Fibroblast of gingiva (primary cell): ENCODE results near the gene SLC25A26.
A peak's percentile ranks its signal among the peaks of the same experiment; 100 is the strongest.

Experiments
- DNase-seq: peaks from one replicate; pipeline ENCODE4 v3.0.0-alpha.2; 2011; ENCODE audit warnings: low read depth

SLC25A26 gene

DNA sequence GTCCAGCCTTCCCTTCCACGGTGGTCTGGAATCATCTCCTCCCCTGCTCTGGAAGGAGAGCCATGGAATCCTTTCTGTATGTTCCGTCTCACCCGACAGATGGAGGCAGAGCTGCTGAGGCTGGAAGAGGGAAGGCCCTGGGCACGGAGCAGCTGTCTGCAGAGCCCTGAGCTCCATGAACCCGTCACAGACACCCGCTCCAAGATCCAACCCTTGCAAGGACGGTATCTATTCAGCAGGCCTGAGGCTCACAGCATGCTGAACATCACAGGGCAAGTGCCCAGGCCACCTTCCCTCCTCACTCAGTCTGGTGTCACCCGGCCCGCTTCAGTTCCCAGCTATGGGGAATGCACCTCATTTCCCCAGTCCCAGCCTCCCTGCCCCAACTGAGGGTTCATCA lies 176.1 kb downstream of the SLC25A26 start:
- no peak for DNase-seq

DNA sequence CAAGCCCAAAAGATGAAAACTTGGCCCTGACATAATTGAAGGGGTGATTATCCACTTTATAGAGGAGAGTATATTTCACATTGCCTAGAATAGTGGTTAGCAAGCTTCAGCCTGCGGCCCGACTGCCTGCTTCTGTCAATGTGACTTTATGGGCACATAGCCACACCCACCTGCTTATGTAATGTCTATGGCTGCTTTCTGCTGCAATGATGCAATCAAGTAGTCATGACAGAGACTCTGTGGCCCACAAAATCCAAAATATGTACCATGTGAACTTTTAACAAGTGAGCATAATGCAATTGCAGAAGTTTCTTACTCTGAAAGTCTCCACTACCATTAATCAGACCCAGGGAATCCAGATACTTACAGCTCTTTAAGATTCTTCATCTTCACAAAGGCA lies 176.9 kb downstream of the SLC25A26 start:
- DNase-seq, result peak; percentile 44

DNA sequence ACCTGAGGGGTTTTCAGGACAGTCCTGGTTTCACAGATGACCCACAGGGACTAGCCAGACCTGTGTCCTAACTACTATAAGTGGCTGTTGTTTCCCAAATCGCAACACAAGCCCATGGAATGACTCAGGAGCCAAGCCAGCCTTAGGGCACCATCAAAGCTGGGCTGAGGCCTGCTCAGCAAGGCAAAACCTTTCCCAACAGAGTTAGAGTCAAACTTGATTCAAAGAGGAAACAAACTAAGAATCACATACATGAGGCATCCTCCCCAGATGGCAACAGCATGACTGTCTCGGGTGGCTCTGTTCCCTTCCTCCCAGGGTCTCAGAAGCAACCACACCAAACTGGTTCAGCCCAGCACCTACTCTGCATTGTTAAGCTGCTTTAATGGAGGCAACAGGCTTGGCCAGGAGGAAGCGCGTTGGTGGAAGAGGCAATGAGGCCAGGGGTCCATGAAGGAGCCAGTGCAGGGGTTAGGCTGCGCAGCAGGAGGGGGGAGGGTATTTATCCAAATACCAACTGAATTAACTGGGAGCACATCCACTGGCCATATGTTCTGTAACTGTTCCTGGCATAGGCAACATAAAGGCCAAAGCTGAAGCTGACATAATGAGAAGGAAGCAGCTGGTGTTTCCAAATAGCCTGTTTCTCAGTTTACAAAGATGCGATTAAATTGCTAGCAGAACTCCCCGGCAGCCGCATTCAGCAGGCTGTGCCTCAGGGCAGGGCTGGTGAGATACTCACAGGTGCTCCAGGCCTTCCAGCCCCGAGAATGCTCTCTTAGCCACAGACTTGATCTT lies 177.6 kb downstream of the SLC25A26 start:
- peak; percentile 68 for DNase-seq

DNA sequence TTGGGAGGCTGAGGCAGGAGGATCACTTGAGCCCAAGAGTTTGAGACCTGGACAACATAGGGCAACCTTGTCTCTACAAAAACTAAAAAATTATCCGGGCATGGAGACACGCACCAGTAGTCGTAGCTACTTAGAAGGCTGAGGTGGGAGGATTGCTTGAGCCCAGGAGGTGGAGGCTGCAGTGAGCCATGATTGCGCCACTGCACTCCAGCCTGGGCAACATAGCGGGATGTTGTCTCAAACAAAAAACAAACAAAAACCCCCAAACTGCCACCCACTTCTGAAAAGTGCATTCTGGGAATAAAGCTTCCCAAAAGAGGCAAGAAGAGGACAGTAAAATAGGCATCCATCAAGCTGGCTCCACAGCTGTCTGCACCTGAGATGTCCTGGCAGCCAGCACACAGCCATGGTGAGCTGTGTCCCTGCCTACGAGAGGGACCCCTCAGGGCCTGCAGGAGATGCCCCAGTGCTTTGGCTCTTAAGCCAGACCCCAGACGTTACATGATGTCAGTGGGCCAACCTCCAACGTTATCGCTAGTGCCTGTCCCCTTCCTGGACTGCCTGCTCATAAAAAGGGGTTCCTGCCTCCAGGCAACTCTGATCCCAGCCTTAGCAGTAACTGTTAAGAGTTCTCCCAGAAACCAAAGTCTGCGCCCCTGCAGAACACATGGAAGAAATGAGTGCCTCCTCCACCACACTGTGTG lies 178.9 kb downstream of the SLC25A26 start:
- DNase-seq, result no peak

DNA sequence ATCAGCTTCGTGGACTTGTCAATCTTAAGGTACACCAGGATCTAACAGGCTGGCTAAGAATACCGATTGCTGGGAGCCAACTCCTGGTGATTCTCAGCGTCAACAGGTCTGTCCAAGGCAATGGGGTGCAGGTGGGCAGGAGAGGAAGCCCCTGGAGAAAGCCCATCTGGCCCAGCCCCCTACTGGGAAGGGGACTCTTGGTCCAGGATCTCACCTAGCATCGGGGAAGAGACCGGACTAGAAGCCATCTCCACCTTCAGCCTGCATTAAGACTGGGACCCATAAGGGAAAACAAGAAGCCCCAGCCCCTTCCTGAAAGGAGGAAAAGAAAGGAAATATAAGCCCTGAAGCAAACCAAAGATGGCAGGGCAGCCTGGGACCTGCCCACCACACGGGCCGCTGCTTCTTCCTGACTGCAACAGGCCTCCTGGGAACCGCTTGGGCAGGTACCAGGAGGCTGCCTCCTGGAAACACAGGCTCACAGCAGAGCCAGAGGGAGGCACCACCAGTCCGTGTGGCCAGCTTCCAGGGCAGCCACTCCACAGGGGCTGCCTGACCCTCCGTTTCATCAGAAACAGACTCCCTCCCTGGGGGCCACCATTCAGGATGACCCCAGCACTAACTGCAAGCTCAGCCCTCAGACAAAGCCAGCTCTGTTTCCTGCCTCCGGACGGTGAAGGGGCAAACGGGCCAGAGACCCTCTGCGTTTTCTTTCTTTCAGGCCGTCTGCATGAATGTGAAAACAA lies 179.8 kb downstream of the SLC25A26 start:
- no peak for DNase-seq

DNA sequence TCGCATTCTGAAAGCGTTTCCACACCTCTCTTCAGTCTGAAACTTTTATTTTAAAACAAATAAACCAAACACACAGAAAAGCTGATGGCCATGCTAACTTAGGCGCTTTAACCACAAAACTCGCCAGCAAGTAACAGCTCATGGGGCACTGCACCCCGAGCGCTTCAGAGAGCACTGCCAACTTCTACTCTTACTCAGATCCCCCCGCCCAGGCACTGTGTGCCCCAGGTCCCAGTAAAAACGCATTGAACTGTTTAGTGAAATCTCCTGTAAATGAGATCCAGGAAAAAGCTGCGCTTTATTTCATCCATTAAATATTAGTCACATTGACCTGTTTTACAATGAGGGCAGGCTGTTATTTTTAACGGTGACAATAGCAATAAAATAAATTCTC lies 180.4 kb downstream of the SLC25A26 start:
- no peak for DNase-seq

DNA sequence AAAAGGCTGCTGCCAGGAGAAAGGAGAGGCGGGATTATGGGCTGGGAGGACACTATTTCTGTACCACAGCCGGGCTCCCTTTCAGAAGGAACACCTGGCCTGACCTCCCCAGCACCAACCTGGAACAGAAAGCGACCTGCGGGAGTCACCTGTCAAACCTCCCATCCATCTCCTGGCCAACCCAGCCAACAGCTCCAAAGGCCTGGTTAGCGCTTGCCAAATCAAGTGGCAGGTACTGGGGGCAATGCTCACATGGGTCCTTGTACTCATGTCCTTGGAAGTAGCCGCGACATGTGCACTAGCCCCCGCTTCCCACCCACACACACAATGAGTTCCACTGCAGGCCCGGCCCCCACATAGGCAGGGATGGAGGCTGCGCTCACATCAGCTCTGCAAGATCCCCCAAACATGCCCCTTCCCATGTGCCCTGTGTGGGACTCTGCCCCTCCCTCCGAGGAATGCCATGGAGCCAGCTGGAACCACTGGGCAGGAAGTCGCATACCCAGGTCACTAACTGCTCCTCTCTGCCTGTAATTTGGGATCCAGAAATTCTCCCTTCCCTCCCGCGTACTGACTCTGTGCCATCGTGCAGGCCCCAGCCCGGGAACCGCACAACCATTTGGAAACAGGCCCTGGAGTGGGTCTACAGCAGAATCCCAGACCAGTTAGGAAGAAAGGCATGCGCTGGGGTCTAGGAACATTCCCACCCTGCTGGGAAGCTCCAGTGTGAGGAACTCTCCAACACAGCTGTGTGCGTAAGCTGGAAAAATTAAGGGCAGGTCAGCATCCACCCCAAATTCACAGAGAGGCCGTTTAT lies 181.1 kb downstream of the SLC25A26 start:
- no peak for DNase-seq

DNA sequence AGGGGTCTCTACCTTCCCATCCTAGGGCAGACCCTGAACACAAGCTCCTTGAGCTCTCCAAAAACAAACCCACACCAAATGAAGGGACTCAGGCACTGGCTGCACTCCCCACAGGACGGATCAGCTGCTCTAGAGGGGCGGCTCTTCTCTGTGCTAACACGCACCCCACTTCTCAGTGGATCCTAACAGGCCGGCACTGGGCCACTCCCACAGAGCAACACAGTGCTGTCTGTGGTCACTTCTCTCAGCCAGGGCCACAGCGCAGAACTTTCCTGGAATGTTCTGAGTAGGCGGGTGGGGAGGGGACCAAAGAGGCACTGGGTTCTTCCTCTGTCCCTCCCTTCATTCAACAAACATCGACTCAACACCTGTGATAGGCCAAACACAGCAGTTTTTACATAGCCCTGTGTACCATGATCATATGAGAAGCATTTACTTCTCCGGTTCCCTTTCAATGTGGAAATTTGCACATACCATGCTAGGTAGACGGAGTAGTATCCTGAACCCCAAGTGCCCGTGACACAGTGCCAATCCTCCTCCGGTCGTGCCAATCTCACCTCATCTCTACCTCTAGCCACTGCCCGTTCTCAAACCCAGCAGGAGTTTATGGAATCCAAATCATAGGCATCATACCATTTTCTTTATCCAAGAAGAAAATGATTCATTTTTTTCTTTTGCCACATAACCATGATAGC lies 181.9 kb downstream of the SLC25A26 start:
- no peak for DNase-seq

DNA sequence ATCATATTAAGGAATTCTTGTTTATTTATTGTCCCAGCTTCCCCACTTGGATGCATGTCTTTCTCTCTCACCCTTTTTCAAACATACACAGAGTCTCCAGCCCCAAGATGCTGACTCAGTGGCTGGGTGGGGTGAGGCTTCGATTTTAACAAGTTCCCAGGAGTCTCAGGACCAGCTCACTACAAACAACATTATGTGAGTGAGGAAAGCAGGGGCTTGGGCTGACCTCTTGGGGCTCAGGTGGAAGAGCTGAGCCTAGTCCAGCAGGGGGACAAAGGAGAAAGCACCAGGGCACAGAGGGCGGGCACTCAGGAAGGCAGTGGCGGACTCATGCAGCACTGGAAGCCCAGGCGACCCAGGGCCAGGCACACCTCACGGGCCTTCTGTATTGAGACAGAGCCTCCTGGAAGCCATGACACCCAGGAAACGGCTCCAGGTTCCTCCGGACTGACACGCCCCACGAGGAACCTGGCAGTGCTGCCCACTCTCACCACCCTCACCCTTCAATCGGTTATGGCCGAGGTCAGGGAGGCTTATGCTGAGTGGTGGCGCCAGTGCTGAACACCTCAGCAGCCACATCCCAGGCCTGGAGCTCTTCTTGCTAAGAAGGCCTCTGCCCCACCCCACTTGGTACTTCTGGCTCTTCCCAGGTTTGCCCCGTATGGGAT lies 182.7 kb downstream of the SLC25A26 start:
- peak; percentile 21 for DNase-seq

DNA sequence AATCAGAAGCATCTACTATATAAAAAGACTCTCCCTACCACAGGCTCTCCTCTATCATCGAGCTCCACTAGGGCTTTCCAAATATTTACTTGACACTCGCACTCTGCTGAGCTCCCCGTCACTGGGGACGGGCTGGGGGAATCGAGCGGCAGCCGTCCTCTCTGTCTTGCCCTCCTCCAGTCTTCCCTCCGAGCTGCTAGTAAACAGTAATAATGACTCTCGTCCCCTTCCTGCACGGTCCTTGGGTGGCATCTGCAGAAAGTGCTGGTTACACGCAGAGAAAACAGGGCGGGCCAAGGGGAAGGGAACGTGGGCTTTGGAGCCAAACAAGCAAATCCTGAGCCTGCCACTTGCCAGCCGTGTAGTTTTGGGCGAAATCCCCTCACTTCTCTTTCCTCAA lies 183.4 kb downstream of the SLC25A26 start:
- DNase-seq, result no peak

DNA sequence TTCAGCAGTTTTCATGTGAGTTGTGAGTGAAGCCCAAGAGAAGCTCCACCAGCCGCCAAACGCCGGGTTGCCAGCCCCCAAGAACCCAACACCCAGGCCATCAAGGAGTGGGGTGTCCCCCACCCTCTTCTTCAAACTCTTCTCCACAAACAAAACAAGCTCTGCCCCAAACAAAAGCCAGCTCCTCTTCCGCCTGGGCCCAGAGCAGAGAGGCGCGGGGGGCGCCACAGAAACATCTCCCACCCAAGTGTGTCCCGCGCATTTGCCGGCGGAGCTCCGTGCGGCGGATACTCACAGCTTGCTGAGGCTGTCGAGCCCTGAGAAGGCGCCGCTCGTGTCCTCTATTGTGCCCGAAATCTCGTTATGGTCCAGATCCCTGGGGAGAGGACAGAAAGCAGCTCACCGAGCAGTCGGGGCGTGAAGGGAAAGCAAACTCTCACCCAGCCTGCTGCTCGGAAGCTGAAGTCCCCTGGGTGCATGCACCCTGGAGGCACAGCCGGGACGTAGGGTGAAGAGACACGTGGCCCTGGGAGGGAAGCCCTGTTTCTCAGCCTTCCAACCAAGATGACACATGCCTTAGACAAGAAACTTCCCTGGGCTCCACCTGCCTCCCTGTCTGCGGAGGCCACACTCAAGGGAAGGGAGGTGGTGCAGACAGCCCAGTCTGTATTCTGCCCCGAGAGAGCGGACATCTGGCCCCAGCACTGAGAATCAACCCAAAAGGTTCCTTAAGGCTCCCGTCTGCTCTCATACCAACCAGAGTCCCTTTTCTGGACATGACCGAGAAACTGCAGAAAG lies 184.3 kb downstream of the SLC25A26 start:
- DNase-seq, result no peak

DNA sequence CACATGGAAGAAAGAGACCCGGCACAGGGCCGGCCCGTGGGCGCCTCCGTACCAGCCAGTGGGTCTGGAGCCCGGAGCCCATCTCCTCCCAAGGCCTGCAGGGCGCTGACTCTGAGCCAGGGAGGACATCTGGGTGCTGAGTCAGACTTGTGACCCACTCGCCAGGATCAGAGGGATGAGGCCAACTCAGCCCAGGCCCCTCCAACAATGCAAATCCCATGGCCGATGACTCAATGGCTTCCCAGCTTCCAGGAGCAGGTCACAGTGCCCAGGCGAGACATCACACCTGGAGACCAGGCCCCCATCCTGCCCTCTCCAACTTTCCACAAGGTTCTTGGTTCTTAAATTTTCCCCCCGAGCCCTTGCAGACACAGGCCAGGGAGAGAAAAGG lies 184.9 kb downstream of the SLC25A26 start:
- DNase-seq, result peak; percentile 70

DNA sequence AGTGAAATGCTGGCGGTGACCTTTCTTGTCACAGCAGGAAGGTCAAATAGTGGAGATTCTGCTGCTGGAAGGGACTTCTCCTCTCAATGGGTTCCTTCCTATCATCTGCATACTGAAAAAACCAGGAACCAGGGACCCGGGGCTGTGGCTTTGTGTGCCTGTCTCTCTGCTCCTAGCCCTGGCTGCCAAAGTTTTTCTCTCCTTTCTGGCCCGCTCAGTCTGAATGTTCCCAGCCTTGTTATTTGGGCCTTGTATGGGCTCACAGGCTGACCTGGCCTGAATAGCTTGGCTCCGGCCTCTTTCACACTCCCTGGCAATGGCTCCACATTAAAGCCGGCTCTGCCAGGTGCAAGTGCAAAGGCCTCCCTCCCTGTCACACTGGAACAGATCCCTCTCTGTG lies 185.4 kb downstream of the SLC25A26 start:
- no peak for DNase-seq

DNA sequence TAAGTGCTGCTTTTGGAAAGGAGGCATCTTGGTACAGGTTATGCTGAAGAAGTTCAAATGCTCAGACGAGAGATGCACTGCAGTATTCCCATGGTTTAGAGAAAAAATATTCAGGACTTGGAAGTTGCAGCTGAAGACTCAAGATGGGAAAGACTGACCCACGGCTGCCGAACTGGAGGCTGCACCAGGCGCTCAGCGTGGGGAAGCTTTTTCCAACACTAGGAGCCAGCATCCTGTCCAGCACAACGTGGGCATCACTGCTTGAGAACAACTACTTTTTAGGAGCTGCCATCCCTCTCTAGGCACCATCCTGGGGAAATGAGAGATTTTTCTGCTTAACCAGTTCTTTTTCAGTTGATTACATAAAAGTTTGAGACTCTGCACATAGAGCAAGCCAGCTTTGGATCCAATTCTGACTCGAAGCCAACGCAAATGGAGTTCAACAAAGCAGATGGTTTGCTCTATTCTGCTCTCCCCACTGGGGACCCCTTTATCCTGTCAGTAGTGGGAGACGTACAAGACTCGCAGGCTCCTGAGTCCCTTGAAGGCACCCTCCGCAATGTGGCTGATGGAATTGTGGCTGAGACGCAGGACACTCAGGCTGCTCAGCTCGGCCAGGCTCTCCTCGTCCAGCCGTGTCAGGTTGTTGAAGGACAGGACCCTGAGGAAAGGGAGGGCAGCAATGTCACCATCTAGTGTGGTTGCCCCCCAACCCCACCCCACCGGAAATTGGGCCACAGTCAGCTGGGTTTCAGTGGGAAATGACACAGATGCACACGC lies 186.2 kb downstream of the SLC25A26 start:
- DNase-seq, result no peak

DNA sequence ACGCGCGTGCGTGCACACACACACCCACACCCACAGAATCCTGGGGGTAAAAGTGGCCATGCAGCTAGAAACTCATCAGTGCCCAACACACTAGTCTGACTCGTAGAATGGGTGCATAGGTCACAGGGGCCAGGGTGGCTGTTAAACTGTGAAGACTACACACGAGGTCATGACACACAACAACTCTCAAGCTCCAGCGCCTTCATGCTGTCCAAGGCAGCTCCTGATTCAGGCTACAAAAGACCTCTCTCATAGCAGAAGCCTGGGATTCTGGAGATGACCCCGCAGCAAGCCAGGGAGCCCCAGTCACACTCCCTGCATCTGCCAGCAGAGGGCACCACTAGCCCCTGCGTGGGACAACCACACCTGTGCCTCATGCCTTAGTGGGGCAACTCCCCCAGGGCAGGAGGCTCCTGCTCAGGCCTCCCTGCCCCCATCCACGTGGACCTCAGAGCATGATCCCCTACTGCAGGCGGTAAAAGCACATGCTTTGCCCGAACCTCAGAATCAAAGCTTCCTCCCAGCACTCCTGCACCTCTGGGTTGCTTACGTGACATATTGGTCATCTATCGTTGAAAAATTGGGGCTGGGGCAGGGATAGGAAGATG lies 186.9 kb downstream of the SLC25A26 start:
- DNase-seq, result peak; percentile 26

DNA sequence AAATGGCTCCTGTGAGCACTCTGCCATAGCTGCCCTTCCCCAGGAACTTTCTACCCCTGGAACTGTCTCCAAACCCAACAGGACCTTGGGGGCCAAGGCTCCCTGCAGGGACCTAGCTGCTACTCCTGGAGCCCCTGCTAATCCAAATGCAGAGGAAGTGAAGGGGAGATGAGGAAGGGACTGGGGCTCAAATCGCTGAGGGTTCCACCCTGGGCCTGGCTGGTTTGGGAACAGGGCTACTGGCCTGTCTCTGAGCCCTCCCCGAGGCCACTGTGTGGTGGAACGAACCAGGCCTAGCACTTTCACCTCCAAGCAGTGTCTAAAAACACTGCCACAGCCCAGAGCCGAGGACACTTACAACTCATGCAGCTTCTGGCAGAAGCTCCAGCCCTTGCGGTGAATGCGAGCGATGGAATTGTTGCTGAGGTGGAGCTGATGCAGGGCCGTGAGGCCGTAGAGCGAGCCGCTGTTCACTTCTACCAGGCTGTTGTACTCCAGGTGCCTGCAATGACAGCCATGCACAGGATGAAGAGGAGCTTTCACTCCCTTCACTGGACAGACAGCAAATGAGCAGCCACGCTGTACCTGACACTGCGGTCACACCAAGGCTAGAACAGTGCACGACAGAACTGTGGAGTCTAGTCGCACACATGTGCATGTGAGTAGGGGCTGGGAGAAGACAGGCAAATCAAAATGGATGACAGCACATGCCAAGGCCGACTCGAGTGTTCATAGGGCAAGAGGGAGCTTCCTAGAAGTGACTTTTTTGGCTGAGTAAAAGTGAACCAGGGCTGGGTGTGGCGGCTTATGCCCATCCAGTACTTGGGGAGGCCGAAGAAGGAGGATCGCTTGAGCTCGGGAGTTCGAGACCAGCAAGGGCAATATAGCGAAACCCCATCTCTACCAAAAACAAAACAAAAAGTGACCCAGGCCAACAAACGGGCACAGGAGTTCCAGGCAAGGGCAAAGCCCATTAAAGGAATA lies 189.3 kb downstream of the SLC25A26 start:
- no peak for DNase-seq

DNA sequence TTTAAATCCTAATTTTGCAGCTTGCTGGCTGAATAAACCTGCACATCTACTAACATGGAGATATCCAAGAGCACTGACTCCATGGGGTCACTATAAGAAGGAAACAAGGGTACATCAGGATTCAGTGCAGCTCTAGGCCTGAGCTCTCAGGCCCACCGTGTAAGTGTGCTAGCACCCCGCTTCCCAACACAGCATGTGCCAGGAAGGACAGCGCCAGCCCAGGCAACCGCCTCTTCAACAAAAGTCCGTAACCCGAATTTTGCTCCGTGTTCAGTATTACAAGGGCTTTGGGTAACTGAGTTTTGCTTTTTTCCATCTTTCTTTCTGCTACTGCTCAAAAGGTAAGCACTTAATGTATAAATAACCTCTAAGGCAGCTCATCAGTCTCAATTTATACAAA lies 190.2 kb downstream of the SLC25A26 start:
- no peak for DNase-seq

DNA sequence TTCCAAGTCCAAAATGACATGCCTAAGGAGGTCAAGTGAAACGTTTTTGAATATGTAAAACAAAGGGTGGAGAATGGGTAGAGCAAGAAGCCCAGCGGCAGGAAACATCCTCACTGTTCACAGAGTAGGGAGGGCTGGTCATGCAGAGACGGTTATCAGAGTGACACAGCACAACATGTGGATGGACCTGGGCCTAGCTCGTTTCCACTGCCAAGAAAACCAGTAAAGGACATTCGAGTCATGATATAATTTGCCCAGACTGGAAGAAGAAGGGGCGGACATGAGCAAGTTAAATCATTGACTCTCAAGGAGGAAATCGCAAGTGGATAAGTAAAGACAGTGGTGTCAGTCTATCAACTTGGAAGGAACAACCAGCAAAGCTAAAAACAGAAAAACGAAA lies 190.7 kb downstream of the SLC25A26 start:
- DNase-seq, result no peak
